ENCODE results near the gene FAM167B. TPM values are rescaled to one million over a fixed set of nuclear protein-coding genes. Genes with fewer than 3 reads are reported as not detected.

Gene FAM167B
- total RNA-seq, 4 donors from 2014 or later: 3.6 to 5.6 (median 4.1) TPM

GRCh38 chr1:32200226-32201010, 46.6 kb upstream of the FAM167B start, which contains the start of gene CCDC28B:
CCDC28B (plus strand) TSS chr1:32200595; CDS start chr1:32201936, 1,341 bp downstream.
- H3K27me3 ChIP-seq: no peaks in the 10 kb centered on the region
- peak within 1 kb of the TSS in 2 of 3 donors; percentile 28 to 58 for H3K4me3 ChIP-seq (replicated peaks in 1 of 3)
- H3K4me1 ChIP-seq: peaks cover 17 to 32% of the 10 kb centered on the region in 2 donors
- WGBS, 2 donors: 1% methylated on average over 19 to 23 of the region's 34 CpGs
- H3K27ac ChIP-seq: peak within 1 kb of the TSS; percentile 31 to 74 (median 35)
- DNase-seq: peak; percentile 43 to 49
- no peaks in the 10 kb centered on the region for H3K9me3 ChIP-seq
- peaks cover 12 to 14% of the 10 kb centered on the region in 2 donors for H3K36me3 ChIP-seq
- intact Hi-C loops (cut with DNase I): no loop called here
- TF ChIP-seq CTCF (IDR thresholded peaks at IDR 0.05) (no peak), POLR2A (IDR thresholded peaks at IDR 0.05) (peak in 1 of 2 donors; percentile 14)

DNA sequence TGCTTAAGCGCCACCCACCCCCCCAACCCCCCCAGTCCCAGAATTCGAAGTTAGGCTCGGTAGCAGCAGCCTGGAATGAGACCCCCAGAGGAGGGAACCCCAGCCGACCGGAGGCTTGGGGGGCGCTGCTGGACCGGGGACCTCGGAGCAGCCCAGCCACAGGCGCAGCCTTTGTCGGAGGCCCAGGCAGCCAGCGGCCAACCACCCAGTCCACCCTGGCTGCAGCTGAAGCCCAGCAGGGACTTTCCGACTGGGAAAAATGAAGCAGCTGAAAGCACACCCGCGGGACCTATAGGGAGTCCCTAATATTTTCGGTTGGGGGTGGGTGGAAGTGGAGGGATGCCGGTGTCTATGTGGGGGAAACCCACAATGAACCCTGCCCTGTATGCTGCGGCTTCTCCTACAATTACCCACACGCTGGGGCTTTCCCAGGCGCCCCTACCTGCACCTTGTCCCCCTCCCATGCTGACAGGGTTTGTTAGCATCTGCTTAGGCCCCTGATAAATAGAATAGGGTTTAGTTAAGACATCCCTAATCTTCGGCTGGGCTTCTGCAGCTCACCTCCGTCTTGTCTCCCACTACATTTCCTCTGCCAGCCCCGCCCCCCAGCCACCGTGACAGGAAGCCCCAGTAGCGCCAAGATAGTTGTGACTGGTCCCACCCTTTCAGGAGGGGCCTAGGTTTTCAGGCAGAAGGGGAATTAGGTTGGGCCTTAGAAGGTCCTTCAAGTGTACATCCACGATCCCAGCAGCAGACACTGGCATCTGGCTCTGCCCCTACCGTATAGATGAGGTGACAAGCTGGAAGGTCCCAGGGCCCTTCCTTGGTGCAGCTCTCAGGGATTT, 45.8 kb upstream of the FAM167B start:
- intact Hi-C loops (cut with DNase I): no loop called here
- WGBS, 2 donors: 6 to 9% methylated on average over 15 to 20 of the region's 26 CpGs
- H3K9me3 ChIP-seq: no peaks in the 10 kb centered on the region
- peak; percentile 74 to 76 for DNase-seq
- peak overlapping the region; percentile 31 to 74 (median 35) for H3K27ac ChIP-seq
- peaks cover 4 to 10% of the 10 kb centered on the region in 2 donors for H3K36me3 ChIP-seq
- TF ChIP-seq CTCF (IDR thresholded peaks at IDR 0.05) (peak in 1 of 6 experiments; percentile 12), POLR2A (IDR thresholded peaks at IDR 0.05) (no peak)
- H3K4me3 ChIP-seq (replicated peaks in 1 of 3): peak overlapping the region in 2 of 3 donors; percentile 16 to 58
- H3K4me1 ChIP-seq: peaks cover 23 to 37% of the 10 kb centered on the region in 2 donors
- H3K27me3 ChIP-seq: no peaks in the 10 kb centered on the region

GRCh38 chr1:32204943-32205361, 42.1 kb upstream of the FAM167B start:
- H3K27ac ChIP-seq: peak overlapping the region; percentile 5 to 74 (median 40)
- TF ChIP-seq CTCF (IDR thresholded peaks at IDR 0.05) (no peak), POLR2A (IDR thresholded peaks at IDR 0.05) (no peak)
- H3K27me3 ChIP-seq: no peaks in the 10 kb centered on the region
- intact Hi-C loops (cut with DNase I): no loop called here
- peaks cover 22 to 46% of the 10 kb centered on the region in 2 donors for H3K4me1 ChIP-seq
- WGBS, 2 donors: 30 to 35% methylated on average over 26 of the region's 26 CpGs
- DNase-seq: no peak
- no peaks in the 10 kb centered on the region for H3K9me3 ChIP-seq
- peak overlapping the region; percentile 5 to 62 (median 46) for H3K4me3 ChIP-seq (replicated peaks in 1 of 3)
- H3K36me3 ChIP-seq: no peaks in the 10 kb centered on the region

DNA sequence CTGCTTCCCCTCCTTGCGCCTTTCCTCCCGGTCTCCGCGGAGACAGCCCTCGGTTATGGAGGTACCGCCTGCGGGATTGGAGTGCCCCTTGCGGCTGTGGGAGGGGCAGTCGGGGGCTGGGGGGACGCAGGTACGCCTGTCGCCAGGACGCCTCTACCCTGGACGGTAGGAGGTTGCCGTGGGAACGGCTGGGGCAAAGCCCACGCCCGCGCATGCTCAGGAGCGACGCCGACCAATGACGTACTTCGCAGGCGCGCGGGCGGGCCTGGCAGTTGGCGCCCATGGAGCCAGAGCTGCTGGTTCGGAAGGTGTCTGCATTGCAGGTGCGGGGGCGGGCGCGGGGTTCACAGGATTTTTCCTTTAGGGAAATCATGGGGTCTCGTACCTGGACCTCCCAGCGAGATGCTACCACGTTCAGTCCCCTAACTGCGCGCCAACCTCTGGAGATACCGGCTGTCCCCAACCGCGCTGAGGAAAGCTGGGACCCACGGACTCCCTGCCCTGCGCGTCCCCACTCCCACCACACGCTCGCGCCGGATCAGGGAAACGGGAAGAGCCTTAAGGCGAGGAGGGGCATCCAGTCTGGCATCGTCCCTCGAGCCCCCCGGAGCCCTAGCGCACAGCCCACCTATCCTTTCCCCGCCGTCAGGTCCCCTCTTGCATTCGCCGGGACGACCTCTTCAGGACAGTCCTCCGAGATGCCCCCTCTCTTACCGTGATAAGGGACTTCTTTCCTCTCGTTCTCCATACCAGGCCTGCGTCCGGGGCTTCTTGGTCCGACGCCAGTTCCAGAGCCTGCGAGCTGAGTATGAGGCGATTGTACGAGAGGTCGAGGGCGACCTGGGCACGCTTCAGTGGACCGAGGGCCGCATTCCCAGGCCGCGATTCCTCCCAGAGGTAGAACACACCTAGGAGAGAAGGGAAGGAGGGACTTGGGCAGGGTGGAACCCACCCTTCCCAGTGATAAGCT, 41.3 kb upstream of the FAM167B start, which contains the start of gene IQCC:
Gene IQCC (plus strand): TSS at position 271 of the 970 bp plus-strand sequence. CDS start 11 bp downstream, at position 282.
- Histone ChIP-seq H3K27me3 (no peaks in the 10 kb centered on the region), H3K4me1 (peaks cover 20 to 43% of the 10 kb centered on the region in 2 donors), H3K4me3 (replicated peaks in 1 of 3) (peak within 1 kb of the TSS; percentile 19 to 62 (median 46)), H3K9me3 (no peaks in the 10 kb centered on the region), H3K36me3 (no peaks in the 10 kb centered on the region), H3K27ac (peak within 1 kb of the TSS; percentile 5 to 74 (median 40))
- WGBS, 2 donors: 2 to 3% methylated on average over 26 to 27 of the region's 77 CpGs
- TF ChIP-seq CTCF (IDR thresholded peaks at IDR 0.05): peak in 1 of 6 experiments; percentile 2
- TF ChIP-seq POLR2A (IDR thresholded peaks at IDR 0.05): peak; percentile 18 to 86
- intact Hi-C loops (cut with DNase I): no loop called here
- DNase-seq: peak; percentile 95 to 96

Data from thyroid gland (tissue), 4 donors.